Activated CD8-positive, alpha-beta T cell treated with anti-CD3 and anti-CD28 coated beads for 36 hours (primary cell): Measurements from ENCODE around the gene USP10. TPM values are rescaled to one million over a fixed set of nuclear protein-coding genes. Genes with fewer than 3 reads are reported as not detected.

Experiments
- ATAC-seq: fragments of 200-7000 bp; cut with Tn5 transposase; one replicate; pipeline ENCODE4 v1.10.0; 2021; ENCODE audit warnings: mild to moderate bottlenecking, moderate library complexity
- CTCF ChIA-PET: fragments of 350-600 bp; sonication (Branson Sonifier 250); formaldehyde crosslinking; loops from one replicate; lab custom pipeline; 2021; ENCODE audit warnings: antibody characterized with exemption; lab: Charles Lee
- POLR2A ChIA-PET: fragments of 350-600 bp; sonication (Branson Sonifier 250); formaldehyde crosslinking; loops from one replicate; lab custom pipeline; 2021; ENCODE audit warnings: antibody characterized with exemption; lab: Charles Lee
- DNase-seq: peaks from one replicate; pipeline ENCODE4 v3.0.0-alpha.2; 2020
- H3K27ac Mint-ChIP-seq: one replicate; pipeline ENCODE4 v1.8.0; 2021; ENCODE audit warnings: mild to moderate bottlenecking, mixed read lengths
- H3K27me3 Mint-ChIP-seq: one replicate; pipeline ENCODE4 v1.8.0; 2021; ENCODE audit warnings: mixed read lengths
- H3K36me3 Mint-ChIP-seq: one replicate; pipeline ENCODE4 v1.8.0; 2021; ENCODE audit warnings: low read depth, mixed read lengths
- H3K4me1 Mint-ChIP-seq: one replicate; pipeline ENCODE4 v1.8.0; 2021; ENCODE audit warnings: low read depth, mixed read lengths
- H3K4me3 Mint-ChIP-seq: one replicate; pipeline ENCODE4 v1.8.0; 2021; ENCODE audit warnings: mild to moderate bottlenecking, moderate library complexity, mixed read lengths
- H3K9me3 Mint-ChIP-seq: one replicate; pipeline ENCODE4 v1.8.0; 2021; ENCODE audit warnings: mixed read lengths
- CTCF ChIP-seq: fragments of 200-600 bp; IDR thresholded peaks from one replicate; pipeline ENCODE4 v1.8.0; 2022; ENCODE audit warnings: antibody characterized with exemption, mild to moderate bottlenecking
- intact Hi-C: fragments of 100-400 bp; cut with micrococcal nuclease; formaldehyde crosslinking; loops from one replicate; pipeline ENCODE4 v1.10.0; 2022
- total RNA-seq, 2 experiments: library from RNA; stranded (reverse); gene quantifications; one replicate each; pipeline ENCODE4 v1.2.3, GENCODE V29; 2021

The USP10 gene
- total RNA-seq, 2 experiments from 2014 or later = 116 TPM

- ATAC-seq = no peak
- no peak for TF ChIP-seq CTCF
- Mint-ChIP-seq H3K4me1 (peaks cover 58% of the 10 kb centered on the region), H3K27me3 (no peaks in the 10 kb centered on the region), H3K36me3 (peaks cover 62% of the 10 kb centered on the region), H3K9me3 (no peaks in the 10 kb centered on the region), H3K4me3 (no peak overlapping the region), H3K27ac (peak overlapping the region; percentile 0)
- ChIA-PET CTCF (interaction anchor here (2.3 to 2.6 kb wide), 2 partner anchors 17 to 84 kb away, joined by 6 to 13 read pairs; no protein-coding TSS in a partner anchor), POLR2A (no interaction called here)
- intact Hi-C loops = no loop called here
- no peak for DNase-seq
These were observed 44.8 kb upstream of the USP10 start for GRCh38 chr16:84654998-84655397.

GRCh38 chr16:84656649-84657048 lies 43.2 kb upstream of the USP10 start:
- ChIA-PET POLR2A (no interaction called here), CTCF (interaction anchor here (2.6 kb wide), 1 partner anchor 15 kb away, joined by 13 read pairs; no protein-coding TSS in a partner anchor)
- Mint-ChIP-seq H3K4me3 (no peak overlapping the region), H3K27me3 (no peaks in the 10 kb centered on the region), H3K4me1 (peaks cover 43% of the 10 kb centered on the region), H3K27ac (peak overlapping the region; percentile 46), H3K36me3 (peaks cover 55% of the 10 kb centered on the region), H3K9me3 (no peaks in the 10 kb centered on the region)
- TF ChIP-seq CTCF = no peak
- DNase-seq (no peak), ATAC-seq (peak; percentile 34)
- intact Hi-C loops = no loop called here

- Mint-ChIP-seq H3K27me3 (no peaks in the 10 kb centered on the region), H3K4me3 (no peak overlapping the region), H3K27ac (no peak overlapping the region), H3K36me3 (peaks cover 52% of the 10 kb centered on the region), H3K9me3 (no peaks in the 10 kb centered on the region), H3K4me1 (peaks cover 37% of the 10 kb centered on the region)
- ATAC-seq (no peak), DNase-seq (no peak)
- POLR2A ChIA-PET = interaction anchor here (1.1 to 1.2 kb wide), 2 partner anchors 9 to 28 kb away, joined by 3 read pairs; partner anchors contain the start of gene KLHL36
- no peak for TF ChIP-seq CTCF
- intact Hi-C loops = no loop called here
- CTCF ChIA-PET = interaction anchor here (2.6 kb wide), 1 partner anchor 15 kb away, joined by 13 read pairs; no protein-coding TSS in a partner anchor
These were observed 42.5 kb upstream of the USP10 start for GRCh38 chr16:84657229-84657837.

- peak overlapping the region; percentile 5 for H3K27ac Mint-ChIP-seq
- H3K27me3 Mint-ChIP-seq = no peaks in the 10 kb centered on the region
- H3K4me3 Mint-ChIP-seq = no peak overlapping the region
- H3K4me1 Mint-ChIP-seq = peaks cover 29% of the 10 kb centered on the region
- ChIA-PET POLR2A (no interaction called here), CTCF (interaction anchor here (0.9 to 1.2 kb wide), 3 partner anchors 13 to 80 kb away, joined by 3 to 6 read pairs (median 3); no protein-coding TSS in a partner anchor)
- DNase-seq (no peak), ATAC-seq (no peak)
- H3K36me3 Mint-ChIP-seq = peaks cover 54% of the 10 kb centered on the region
- no peak for TF ChIP-seq CTCF
- intact Hi-C loops = no loop called here
- no peaks in the 10 kb centered on the region for H3K9me3 Mint-ChIP-seq
These were observed 41.1 kb upstream of the USP10 start for GRCh38 chr16:84658690-84659089.

- CTCF ChIA-PET = interaction anchor here (1.2 kb wide), 1 partner anchor 66 kb away, joined by 3 read pairs; no protein-coding TSS in a partner anchor
- Mint-ChIP-seq H3K4me1 (peaks cover 31% of the 10 kb centered on the region), H3K27me3 (no peaks in the 10 kb centered on the region), H3K4me3 (no peak overlapping the region), H3K9me3 (no peaks in the 10 kb centered on the region), H3K36me3 (peaks cover 58% of the 10 kb centered on the region), H3K27ac (no peak overlapping the region)
- POLR2A ChIA-PET = no interaction called here
- TF ChIP-seq CTCF = no peak
- no peak for DNase-seq
- ATAC-seq = no peak
- intact Hi-C loops = no loop called here
These were observed 40.0 kb upstream of the USP10 start for GRCh38 chr16:84659656-84660300.
